ENCODE measurements around the gene RBM5. TPM values are rescaled to one million over a fixed set of nuclear protein-coding genes. Genes with fewer than 3 reads are reported as not detected.

The RBM5 gene
- polyA plus RNA-seq, 3 donors from 2014 or later, result 15.5 to 40.7 (median 21.4) TPM

DNA sequence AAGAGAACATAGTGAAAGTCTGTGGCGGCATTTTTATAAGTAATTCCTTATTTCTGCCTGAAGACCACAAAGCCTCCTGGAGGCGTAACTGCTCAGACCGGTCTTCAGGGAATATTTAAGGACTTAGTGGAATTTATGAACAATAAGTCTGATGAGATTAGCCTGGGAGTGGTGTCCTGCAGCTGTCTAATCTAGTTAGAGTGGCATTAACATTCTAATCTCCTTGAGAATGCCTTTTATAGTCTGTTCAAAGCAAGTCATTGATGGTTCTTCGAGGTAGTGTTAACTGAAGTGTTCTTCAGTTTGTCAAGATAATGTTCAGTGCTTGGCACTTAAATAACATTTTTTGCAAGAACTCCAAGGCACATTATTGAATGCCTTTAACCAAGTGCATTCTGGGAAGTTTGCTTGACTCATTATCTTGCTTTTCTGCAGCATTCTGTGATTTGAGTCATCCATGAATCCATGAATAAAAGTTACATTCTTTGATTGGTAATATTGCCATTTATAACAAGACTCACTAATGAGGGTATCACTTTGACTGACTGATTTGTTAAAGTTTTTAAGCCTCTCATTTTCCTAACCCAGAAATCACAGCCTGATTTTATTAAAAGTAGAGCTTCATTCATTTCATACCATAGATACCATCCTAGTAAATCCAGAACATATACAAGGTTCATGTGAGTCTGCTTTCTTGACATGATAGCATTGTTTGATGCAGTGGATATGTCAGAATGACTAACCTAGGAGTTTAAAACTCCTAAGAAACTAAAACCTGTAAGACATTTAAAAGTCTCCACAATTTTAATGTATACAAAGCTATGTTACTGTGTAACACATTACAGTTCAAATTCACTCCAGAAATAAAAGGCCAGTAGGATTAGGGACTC lies 12.5 kb downstream of the RBM5 start:
- Mint-ChIP-seq H3K9me3 (no peaks in the 10 kb centered on the region), H3K27ac (peak overlapping the region in 2 of 6 donors; percentile 21 to 35), H3K4me3 (no peak overlapping the region), H3K36me3 (peaks cover 14 to 64% (median 28%) of the 10 kb centered on the region in 3 donors), H3K4me1 (peaks cover 3 to 8% of the 10 kb centered on the region in 2 donors), H3K27me3 (ENCODE audit: low read depth in 3 of 3) (peaks cover 0 to 7% (median 3%) of the 10 kb centered on the region in 3 donors)
- no peak for DNase-seq

DNA sequence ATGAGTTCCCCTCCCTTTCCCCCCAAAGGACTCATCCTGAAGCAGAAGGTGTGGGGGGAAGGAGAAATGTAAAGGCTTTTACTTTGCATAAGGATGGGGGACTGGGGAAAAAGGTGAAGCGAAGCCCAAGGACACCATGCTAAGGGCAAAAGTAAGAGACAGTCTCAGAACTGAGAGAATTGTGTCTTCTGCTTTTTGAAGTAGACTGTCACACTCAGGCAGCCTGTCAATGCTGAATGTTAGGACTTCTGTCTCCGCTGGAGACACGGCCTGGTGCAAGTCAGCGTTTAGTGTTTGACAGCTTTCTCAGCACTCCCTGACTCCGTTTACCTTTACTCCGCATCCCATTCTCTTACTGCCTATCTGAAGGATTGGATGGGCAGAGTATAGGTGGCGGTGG lies 13.8 kb downstream of the RBM5 start:
- Mint-ChIP-seq H3K4me1 (no peaks in the 10 kb centered on the region), H3K27ac (no peak overlapping the region), H3K4me3 (no peak overlapping the region), H3K9me3 (no peaks in the 10 kb centered on the region), H3K36me3 (peaks cover 23 to 67% (median 33%) of the 10 kb centered on the region in 3 donors), H3K27me3 (ENCODE audit: low read depth in 3 of 3) (peaks cover 0 to 7% (median 3%) of the 10 kb centered on the region in 3 donors)
- DNase-seq, result no peak

DNA sequence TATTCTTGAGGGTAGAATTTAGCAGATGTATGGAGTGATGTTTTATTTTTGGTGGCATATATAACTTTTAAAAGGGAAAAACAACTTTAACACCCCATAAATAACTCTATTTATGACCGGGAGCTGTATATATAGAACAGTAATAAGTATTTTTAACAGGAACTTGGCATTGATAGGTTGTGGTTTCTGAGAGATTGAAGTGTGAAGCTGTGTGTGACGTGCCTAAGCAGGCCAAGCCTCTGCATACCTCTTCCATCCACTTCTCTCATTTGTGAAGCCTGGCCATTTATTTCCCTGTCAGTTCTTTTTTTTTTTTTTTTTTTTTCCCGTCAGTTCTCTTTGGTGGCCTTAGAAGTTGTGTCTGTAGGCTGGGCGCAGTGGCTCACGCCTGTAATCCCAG lies 23.0 kb downstream of the RBM5 start:
- Mint-ChIP-seq H3K27me3 (ENCODE audit: low read depth in 3 of 3) (peaks cover 0 to 18% (median 2%) of the 10 kb centered on the region in 3 donors), H3K27ac (peak overlapping the region; percentile 81 to 94 (median 88)), H3K4me3 (peak overlapping the region in 4 of 5 donors; percentile 37 to 62 (median 46)), H3K9me3 (no peaks in the 10 kb centered on the region), H3K4me1 (peaks cover 20% of the 10 kb centered on the region in 2 donors), H3K36me3 (peaks cover 37 to 73% (median 57%) of the 10 kb centered on the region in 3 donors)
- peak; percentile 27 to 51 (median 37) for DNase-seq

DNA sequence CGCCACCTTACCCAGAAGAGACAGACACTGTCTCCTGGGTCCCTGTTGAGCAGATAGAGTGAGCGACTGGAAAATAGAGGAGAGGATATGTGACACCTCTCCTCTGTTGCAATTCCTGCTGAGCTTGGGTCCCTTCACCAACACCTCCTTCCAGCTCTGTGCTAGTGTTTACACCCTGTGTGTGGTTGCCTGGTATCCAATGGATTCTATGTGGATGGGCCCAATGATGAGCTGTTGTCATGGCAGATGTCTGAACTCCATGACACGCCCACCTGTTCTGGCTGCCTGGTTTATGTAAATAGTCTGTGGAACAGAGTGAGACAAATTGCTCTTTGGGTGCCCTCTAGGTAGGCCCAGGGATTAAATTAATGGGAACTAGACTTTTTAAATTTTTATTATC lies 23.7 kb downstream of the RBM5 start:
- Mint-ChIP-seq H3K27me3 (ENCODE audit: low read depth in 3 of 3) (peaks cover 0 to 13% (median 2%) of the 10 kb centered on the region in 3 donors), H3K9me3 (no peaks in the 10 kb centered on the region), H3K4me3 (peak overlapping the region in 1 of 5 donors; percentile 23), H3K36me3 (peaks cover 32 to 73% (median 50%) of the 10 kb centered on the region in 3 donors), H3K27ac (peak overlapping the region in 5 of 6 donors; percentile 29 to 79 (median 60)), H3K4me1 (peaks cover 20% of the 10 kb centered on the region in 2 donors)
- no peak for DNase-seq

DNA sequence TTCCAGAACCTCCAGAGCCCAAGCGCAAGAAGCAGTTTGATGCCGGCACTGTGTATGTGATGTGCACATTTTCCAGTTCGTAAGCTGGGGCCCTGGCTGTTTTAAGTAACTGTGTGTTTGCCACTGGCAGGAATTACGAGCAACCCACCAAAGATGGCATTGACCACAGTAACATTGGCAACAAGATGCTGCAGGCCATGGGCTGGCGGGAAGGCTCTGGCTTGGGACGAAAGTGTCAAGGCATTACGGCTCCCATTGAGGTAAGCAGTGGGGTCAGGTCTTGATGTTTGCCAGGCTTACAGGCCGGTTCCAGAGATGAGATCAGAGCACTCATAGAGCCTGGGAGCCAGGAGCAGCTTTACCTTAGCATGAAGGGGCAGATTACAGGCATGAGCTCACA lies 28.4 kb downstream of the RBM5 start:
- no peak for DNase-seq
- peaks cover under 1 to 5% of the 10 kb centered on the region in 2 donors for H3K4me1 Mint-ChIP-seq
- no peak overlapping the region for H3K27ac Mint-ChIP-seq
- peaks cover 0 to 8% (median 4%) of the 10 kb centered on the region in 3 donors for H3K27me3 Mint-ChIP-seq (ENCODE audit: low read depth in 3 of 3)
- no peaks in the 10 kb centered on the region for H3K9me3 Mint-ChIP-seq
- H3K36me3 Mint-ChIP-seq, result peaks cover 24 to 53% (median 43%) of the 10 kb centered on the region in 3 donors
- H3K4me3 Mint-ChIP-seq, result no peak overlapping the region

DNA sequence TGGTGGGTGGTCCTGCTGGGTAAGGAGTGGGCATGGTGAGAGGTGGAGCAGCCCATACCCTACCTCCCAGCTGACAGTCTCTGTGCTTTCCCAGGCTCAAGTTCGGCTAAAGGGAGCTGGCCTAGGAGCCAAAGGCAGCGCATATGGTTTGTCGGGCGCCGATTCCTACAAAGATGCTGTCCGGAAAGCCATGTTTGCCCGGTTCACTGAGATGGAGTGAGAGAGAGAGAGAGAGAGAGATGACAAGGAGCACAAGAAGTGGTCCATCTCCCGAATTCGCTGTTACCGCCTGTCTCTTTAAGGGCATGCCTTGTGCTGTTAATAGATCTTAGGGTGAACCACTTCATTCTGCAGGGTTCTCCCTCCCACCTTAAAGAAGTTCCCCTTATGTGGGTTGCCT lies 29.5 kb downstream of the RBM5 start:
- Mint-ChIP-seq H3K4me3 (no peak overlapping the region), H3K27ac (peak overlapping the region in 1 of 6 donors; percentile 34), H3K36me3 (peaks cover 22 to 48% (median 41%) of the 10 kb centered on the region in 3 donors), H3K4me1 (peaks cover 0 to 3% of the 10 kb centered on the region in 2 donors), H3K27me3 (ENCODE audit: low read depth in 3 of 3) (peaks cover 0 to 7% (median 5%) of the 10 kb centered on the region in 3 donors), H3K9me3 (no peaks in the 10 kb centered on the region)
- DNase-seq, result no peak

DNA sequence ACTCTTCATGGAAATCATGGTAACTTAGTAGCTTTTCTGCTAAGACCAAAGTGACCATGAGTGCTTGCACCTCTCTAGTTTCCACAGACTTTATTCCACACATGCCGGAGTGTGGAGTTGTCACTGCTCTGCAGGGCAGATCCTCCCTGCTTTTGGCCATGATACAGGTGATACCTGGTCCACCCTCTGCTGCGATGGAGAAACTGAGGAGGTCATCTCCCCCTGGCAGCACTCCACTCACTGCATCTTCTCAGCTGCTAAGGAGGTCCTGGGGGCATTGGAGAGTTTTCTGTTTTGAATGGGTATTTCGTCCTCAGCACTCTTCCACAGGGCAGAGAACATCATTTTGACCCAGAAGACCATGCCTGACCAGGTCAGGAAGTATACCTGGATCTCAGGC lies 31.1 kb downstream of the RBM5 start:
- no peak for DNase-seq
- H3K4me1 Mint-ChIP-seq, result peaks cover 0 to 3% of the 10 kb centered on the region in 2 donors
- H3K9me3 Mint-ChIP-seq, result no peaks in the 10 kb centered on the region
- H3K27ac Mint-ChIP-seq, result peak overlapping the region in 1 of 6 donors; percentile 76
- no peak overlapping the region for H3K4me3 Mint-ChIP-seq
- peaks cover 2 to 7% (median 6%) of the 10 kb centered on the region in 3 donors for H3K27me3 Mint-ChIP-seq (ENCODE audit: low read depth in 3 of 3)
- H3K36me3 Mint-ChIP-seq, result peaks cover 16 to 34% (median 30%) of the 10 kb centered on the region in 3 donors

DNA sequence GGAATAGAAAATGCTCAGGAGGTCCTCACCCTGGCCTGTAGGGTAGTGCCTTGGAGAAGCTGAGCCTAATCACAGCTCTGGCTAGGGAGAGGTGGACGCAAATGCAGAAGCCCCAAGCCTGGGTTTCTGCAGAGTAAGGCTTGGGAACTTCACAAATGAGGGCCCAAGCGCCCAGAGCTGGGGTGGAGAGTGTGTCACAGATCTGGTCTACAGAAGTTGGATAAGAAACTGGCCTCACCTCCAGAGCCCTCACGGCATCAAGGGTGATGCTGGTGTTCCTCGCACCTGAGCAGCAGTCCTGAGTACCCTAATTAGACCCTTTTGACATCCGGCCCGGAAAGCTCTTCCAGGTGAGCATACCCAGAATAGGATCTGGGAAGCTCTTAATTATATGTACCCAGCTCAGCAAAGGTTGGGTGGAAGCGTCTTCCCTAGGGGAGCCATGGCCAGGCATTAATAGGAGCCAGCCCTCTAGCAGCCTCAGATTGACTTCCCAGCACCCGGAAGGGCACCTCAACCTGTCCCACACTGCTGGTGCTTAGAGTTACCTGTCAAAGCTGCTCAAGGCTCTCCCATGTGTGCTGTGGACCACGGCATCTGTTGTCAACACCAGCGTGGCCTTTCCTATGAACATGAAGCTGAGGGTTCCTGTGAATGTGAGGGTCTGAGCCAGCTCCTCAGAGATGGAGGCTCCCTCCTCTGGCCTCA lies 31.8 kb downstream of the RBM5 start:
- Mint-ChIP-seq H3K36me3 (peaks cover 13 to 30% (median 25%) of the 10 kb centered on the region in 3 donors), H3K4me3 (no peak overlapping the region), H3K4me1 (peaks cover 0 to 3% of the 10 kb centered on the region in 2 donors), H3K9me3 (no peaks in the 10 kb centered on the region), H3K27me3 (ENCODE audit: low read depth in 3 of 3) (peaks cover 2 to 7% (median 6%) of the 10 kb centered on the region in 3 donors), H3K27ac (peak overlapping the region in 3 of 6 donors; percentile 35 to 76 (median 57))
- DNase-seq, result no peak

DNA sequence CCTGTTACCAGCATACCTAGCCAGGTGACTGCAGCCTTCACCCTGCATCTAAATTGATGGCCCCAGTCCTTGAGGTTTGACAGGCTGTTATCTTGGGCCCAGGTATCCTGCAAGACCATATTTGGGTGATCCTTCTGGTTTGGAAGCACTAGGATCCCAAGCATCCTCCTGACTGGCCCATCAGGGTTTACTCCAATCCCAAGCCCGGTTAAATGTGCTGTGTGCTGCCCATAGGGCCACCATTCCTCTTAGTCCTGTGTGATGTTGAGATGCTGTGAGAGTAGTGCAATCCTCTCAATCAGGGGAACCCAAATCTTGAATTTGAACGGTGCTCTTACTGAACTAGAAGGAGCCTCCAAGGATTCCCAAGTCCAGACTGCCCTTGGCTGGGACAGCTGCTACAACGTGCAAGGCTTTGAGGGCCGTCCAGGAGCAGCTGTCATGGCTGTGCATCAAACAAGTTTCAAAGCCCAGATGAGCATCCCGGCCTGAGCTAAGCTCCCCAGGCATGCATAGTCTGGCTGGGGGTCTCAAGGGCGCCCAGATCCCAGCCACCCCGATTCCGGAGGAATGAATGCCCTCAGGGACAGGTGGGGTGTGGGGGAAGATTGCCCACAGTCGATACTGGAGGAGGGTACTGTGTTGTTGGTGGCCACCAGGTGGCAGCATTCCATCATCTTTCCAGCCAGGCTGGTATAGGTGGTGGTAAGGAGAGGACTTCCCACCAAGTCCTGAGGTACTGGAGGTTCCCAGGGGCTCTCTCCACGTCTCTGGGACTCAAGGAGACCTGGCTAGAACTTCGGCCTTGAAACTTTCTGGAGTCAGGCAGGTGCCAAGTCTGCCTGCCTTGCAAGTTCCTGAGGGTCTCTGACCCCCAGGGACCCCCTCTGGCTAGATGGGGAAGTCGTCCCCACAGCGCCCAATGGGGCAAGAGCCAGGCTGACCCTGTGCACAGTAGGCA lies 32.6 kb downstream of the RBM5 start:
- Mint-ChIP-seq H3K27me3 (ENCODE audit: low read depth in 3 of 3) (peaks cover 2 to 5% (median 5%) of the 10 kb centered on the region in 3 donors), H3K36me3 (peaks cover 6 to 22% (median 18%) of the 10 kb centered on the region in 3 donors), H3K27ac (no peak overlapping the region), H3K4me1 (peaks cover 0 to 3% of the 10 kb centered on the region in 2 donors), H3K4me3 (no peak overlapping the region), H3K9me3 (no peaks in the 10 kb centered on the region)
- peak; percentile 47 to 58 (median 55) for DNase-seq

DNA sequence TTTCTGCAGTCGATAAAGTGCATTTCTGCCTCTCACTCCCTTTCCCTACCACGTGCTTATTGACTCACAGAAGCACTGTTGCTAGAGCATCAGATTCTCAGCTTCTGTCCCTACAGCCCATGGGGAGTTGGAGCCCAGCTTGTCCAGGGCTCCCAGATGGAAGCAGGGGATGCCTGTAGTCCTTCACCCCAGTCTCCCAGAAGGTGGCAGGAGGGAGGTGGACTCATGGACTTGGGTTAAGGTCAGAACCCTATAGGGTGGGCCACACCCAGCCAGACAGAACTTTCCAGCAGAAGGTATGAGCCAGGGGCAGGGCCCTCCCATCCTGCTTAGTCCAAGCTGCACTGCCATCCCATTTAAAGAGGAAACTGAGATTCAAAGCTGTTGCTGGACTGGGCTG lies 33.4 kb downstream of the RBM5 start:
- peaks cover 2 to 5% (median 5%) of the 10 kb centered on the region in 3 donors for H3K27me3 Mint-ChIP-seq (ENCODE audit: low read depth in 3 of 3)
- no peak for DNase-seq
- peaks cover 0 to 3% of the 10 kb centered on the region in 2 donors for H3K4me1 Mint-ChIP-seq
- H3K36me3 Mint-ChIP-seq, result peaks cover 0 to 18% (median 16%) of the 10 kb centered on the region in 3 donors
- no peak overlapping the region for H3K4me3 Mint-ChIP-seq
- H3K9me3 Mint-ChIP-seq, result no peaks in the 10 kb centered on the region
- peak overlapping the region in 1 of 6 donors; percentile 55 for H3K27ac Mint-ChIP-seq

DNA sequence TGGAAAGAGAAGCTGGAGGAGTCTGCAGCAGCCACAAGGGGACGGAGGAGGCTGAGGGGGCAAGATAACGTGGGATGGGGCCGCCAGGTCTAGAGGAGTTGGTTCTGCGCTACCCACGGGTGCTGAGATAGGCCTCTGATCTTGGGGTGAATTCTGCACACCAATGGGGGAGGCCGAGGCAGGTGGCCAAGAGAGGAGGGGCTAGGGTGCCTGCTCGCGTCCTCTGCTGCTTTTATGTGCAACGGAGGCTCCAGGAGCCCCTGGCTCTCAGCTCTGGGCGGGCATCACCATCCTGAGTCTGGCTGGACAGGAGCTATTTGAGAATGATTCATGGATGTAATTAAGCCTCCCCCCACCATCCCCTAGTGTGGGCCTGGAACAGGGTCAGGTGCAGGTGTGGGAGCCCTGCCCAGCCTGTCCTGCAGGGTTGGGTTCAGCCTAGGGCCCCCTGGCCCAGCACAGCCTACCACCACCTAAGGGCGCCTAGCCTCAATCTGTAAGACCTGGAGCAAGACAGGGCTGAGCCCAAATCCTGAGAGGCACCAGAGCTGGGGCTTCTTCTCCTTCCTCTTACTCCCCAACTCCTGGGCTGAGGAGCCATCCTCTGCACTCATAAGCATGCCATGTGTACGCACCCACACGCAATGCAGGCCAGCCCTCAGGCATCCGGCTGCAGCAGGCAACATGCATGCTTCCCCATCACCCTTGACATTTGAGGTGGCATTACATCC lies 34.1 kb downstream of the RBM5 start:
- Mint-ChIP-seq H3K36me3 (peaks cover 0 to 17% (median 11%) of the 10 kb centered on the region in 3 donors), H3K9me3 (no peaks in the 10 kb centered on the region), H3K4me1 (peaks cover 0 to 3% of the 10 kb centered on the region in 2 donors), H3K4me3 (no peak overlapping the region), H3K27me3 (ENCODE audit: low read depth in 3 of 3) (peaks cover 2 to 5% (median 5%) of the 10 kb centered on the region in 3 donors), H3K27ac (peak overlapping the region in 1 of 6 donors; percentile 55)
- no peak for DNase-seq

DNA sequence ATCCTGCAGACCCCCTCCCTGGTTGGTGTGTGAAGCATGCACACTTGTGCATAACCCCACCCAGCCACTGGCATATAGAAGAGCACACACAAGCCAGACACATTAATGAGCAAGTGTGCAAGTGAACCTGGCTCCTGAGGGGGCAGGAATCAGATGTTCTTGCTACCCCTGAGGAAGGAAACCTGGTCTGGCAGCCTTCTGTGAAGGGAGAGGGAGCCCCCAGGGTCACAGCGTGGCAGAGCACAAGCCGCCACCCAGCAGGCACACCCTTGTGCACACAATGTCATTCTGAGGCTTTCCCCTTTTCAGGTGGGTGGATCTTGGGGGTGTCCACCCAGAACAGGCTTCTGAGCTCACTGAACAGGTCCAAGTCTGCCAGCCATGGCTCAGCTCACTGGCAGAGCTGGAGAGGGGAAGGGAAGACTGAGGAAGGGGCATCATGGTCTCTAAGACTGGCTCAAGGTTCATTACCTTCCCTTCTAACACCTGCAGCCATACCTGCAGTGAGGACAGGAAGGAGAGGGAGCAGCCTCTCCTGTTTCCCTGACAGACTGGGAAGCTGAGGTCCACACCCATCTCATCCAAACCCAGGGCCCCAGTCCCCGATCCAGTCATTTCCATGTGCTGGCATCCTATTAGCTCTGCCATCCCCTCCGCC lies 34.8 kb downstream of the RBM5 start:
- Mint-ChIP-seq H3K36me3 (peaks cover 0 to 10% (median 4%) of the 10 kb centered on the region in 3 donors), H3K27me3 (ENCODE audit: low read depth in 3 of 3) (peaks cover 3 to 5% (median 4%) of the 10 kb centered on the region in 3 donors), H3K4me1 (peaks cover 0 to 3% of the 10 kb centered on the region in 2 donors), H3K9me3 (no peaks in the 10 kb centered on the region), H3K27ac (peak overlapping the region in 1 of 6 donors; percentile 29), H3K4me3 (no peak overlapping the region)
- no peak for DNase-seq
